HG03439 (cell line): ENCODE data around the gene DNAJC24.

ENCODE experiments used
- ATAC-seq: cut with Tn5 transposase; IDR thresholded peaks from one replicate; pipeline ENCODE4 v1.9.1; 2021; ENCODE audit warnings: mild to moderate bottlenecking, moderate library complexity; ENCODE audit not compliant: unreplicated experiment

The DNAJC24 gene

DNA sequence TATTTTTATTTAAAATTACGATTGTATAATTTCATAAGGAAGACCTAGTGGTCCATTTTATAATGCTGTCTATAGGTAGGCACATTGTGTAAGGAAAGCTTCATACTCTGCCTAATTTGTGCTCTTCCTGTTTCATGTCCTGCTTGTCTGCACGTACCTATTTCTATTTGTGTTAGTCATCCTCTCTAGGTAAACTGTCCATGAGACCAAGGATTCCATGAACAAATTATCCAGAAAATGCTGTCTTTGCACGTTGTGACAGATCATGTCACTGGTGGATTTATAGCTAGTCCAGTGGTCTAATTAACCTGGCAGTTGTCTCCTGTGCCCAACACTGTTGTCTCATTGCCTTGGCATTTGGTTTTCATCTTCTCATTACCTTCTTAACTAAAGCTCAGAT lies 44.7 kb downstream of the DNAJC24 start:
- ATAC-seq = no peak

GRCh38 chr11:31415435-31415834 lies 45.8 kb downstream of the DNAJC24 start:
- ATAC-seq = no peak

DNA sequence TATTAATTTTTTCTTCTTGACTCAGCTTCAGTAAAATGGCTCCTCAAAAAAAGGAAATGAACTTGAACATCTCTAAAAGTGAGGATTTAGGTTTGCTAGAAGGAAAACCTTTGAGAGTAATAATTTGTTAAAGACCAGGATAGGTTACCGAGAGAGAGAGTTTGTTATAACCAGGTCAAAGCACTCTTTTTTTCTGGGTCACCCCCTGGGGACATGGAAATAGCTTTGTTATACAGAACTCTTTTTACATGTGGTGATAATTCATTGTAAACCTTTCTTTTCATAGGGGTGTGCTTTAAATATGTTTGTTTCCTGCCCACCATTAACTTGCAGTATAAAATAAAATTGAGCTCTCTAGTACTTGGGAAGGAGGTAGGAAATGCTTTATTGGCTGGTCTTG lies 47.7 kb downstream of the DNAJC24 start:
- ATAC-seq = no peak

DNA sequence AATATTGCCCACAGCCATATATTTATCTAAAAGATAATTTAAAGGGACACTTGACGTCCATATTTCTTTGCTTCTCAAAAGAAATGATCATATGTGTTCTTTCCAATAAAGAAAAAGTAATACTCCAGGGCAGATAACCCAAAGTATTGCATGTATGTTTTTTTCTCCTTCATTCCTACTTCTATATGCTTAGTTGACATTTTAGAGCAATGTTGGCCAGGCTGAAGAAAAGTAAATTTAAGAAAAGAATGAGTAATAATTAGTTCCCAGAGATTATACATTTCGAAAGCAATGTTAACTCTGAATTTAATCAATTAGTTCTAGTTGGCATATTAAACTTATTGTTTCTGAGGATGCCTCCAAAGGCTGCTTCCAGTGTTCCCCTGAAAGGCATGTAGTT lies 48.2 kb downstream of the DNAJC24 start:
- no peak for ATAC-seq

DNA sequence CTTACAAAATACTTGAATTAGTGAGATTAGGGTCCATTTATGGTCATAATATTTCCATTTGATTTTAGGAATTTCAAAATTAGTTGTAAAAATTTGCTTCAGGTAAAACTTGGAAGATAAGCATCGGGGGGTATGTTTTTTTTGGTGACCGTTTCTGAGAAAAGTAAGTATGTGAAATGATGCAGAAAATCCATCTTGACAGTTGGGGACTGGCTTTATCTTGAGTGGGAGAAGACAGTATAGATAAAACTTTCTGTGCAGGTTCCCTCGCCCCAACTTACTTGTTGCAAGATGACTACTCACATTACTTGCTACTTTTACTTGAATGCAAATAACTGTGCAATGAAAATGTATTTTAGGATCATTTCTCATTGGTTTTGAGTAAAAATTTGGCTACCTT lies 49.5 kb downstream of the DNAJC24 start:
- ATAC-seq = no peak

GRCh38 chr11:31419669-31420068 lies 50.0 kb downstream of the DNAJC24 start:
- no peak for ATAC-seq

DNA sequence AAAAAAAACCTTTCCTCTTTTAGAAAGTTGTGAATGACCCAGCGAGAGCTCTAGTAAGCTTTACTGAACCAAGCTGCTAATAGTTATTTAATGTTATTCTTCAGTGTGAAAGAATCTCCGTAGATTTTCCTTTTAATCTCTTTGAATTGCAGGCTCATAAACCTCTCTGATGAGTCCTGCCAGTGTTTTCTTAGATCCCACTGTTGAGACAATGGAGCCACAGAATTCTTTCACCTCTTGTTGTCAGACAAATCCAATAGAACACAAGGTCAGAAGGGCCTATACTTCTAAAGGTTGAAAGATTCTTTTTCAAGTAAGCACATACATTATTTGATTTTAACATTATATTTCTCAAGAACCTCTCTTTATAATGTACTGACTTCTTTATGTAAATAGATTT lies 52.2 kb downstream of the DNAJC24 start:
- ATAC-seq = no peak

- no peak for ATAC-seq
Observed at GRCh38 chr11:31422703-31423102, 53.0 kb downstream of the DNAJC24 start.

- ATAC-seq = no peak
Observed at GRCh38 chr11:31424652-31425051, 55.0 kb downstream of the DNAJC24 start.

DNA sequence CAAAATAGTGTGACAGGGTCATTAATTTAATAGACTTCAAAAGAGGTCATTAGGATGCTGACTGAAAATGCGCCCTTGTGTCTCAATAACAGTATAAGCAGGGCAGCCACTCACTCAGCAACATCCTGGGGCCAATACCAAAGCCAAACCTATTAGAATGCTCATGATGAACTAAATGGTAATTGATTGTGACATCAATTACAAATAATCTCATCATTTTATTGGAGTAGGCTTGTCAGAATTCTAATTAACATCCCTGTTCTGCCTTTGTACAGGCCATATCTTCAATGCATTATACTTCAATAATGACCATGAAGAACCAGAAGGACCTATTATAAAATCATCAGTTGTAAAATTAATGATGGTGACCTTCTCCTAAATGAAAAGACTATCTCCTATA lies 64.2 kb downstream of the DNAJC24 start:
- no peak for ATAC-seq

- ATAC-seq = no peak
Observed at GRCh38 chr11:31437742-31438435, 68.2 kb downstream of the DNAJC24 start.

GRCh38 chr11:31441296-31441695 lies 71.6 kb downstream of the DNAJC24 start:
- ATAC-seq = no peak

DNA sequence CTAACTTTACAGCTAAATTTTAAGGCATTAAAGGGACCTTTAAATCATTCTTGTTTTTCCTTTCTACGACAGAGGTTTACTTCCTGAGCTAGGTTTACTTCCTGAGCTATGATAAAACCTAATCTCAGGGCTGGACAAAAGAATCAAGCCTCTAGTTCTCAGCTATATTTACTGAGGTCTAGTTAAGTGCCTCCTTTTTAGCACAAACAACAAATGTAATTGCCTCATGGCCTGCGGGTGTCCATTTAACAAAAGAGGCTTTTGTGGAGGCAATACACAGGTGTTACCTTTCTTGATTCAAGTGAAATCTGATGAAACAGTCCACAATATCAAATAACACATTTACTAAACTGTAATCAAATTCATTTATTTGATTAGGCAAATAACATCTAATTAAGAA lies 72.4 kb downstream of the DNAJC24 start:
- no peak for ATAC-seq

DNA sequence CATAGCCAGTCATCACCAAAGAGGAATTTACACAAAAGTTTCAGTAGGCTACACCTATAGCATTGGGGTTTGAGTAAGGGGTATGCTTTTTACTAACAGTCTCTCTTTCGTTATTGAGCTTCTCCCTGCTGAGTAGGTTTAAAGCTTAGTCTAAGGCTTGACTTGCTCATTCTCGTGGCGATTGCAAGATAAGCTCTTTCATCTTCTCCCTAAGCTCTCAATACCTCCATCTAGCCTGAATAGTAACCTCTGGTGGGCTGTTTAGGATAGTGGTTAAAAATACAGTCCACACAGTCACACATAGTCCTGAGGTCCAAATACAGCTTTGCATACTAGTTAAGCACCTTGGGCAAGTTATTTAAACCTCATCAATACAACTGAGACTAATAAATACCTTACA lies 74.1 kb downstream of the DNAJC24 start:
- ATAC-seq = no peak

- no peak for ATAC-seq
Observed at GRCh38 chr11:31445621-31446020, 76.0 kb downstream of the DNAJC24 start.

DNA sequence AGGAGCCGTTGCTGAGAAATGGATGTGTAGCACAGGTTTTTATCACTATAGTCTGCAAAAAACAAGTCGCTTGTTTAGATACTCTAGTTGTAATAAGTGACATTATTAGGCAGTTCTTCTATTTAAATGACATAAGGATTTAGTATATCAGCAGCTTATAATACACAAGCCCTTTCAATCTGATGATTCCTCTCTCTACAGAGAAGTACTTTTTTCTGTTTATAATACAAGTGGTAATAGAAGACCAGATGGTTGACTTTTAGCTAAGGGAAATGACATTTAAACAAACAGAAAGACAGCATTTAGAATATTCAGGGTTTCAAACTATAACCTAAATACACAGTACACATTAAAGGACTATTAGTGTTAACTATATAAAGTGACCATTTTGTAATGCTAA lies 79.4 kb downstream of the DNAJC24 start:
- no peak for ATAC-seq

GRCh38 chr11:31450841-31451240 lies 81.2 kb downstream of the DNAJC24 start:
- no peak for ATAC-seq

- no peak for ATAC-seq
Observed at GRCh38 chr11:31455177-31455576, 85.5 kb downstream of the DNAJC24 start.

GRCh38 chr11:31464436-31464835 lies 94.8 kb downstream of the DNAJC24 start:
- no peak for ATAC-seq

DNA sequence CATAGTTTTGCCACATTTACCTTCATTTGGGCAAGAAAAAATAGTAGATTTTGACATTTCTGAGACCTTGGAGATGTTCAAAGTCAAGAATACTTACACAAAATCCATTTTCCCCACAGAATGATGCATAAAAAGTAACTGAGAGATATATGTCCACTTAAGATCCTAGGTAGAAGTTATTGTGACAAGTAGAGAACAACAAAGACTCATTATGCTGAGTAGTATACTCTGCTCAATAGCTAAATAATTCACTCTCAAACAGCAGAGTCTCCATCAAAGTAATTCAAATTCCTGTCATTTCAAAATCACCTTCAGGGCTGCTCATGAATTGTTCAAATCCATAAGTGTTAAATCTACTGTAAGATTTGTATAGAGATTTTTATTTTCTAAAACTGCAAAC lies 104.4 kb downstream of the DNAJC24 start:
- no peak for ATAC-seq

GRCh38 chr11:31477528-31478222 lies 108.0 kb downstream of the DNAJC24 start:
- no peak for ATAC-seq

DNA sequence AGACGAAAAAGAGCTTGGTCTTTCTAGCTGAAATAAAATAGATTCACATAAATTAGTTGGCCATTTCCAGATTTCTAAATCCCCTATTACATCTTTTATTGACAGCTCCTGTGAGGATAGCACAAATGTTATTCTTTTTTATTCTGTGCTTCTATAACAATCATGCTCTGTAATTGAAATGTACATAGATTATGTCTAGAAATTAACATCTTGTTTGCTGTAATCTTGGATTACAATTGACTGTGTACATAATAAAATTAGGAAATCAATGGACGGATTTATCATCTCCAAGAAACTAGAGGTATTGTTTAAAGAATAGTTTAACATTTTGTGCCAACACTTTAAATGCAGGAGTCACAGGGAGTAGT lies 108.5 kb downstream of the DNAJC24 start:
- ATAC-seq = no peak

DNA sequence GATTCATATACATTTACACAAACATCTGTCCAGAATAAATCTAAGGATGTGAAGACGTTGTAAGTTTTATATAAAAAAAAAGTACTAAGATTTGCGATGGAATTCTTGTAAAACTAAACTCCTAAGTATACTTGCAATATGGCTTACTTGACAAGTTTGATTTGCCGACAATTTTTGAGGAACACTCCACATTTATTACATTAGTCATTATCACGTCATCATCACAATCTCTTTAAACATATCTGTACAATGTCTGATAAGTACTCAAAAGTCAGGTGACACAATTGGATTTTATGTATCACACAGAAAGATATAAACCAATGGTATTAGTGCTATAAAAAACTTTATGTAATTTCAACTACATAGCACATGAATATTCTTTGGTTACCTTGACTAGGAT lies 109.4 kb downstream of the DNAJC24 start:
- no peak for ATAC-seq
